GM21576 (cell line): ENCODE results near the gene NOTCH1.

ENCODE experiments used
- ATAC-seq: cut with Tn5 transposase; IDR thresholded peaks from one replicate; pipeline ENCODE4 v1.9.1; 2021; ENCODE audit warnings: mild to moderate bottlenecking, moderate library complexity; ENCODE audit not compliant: unreplicated experiment

The NOTCH1 gene

DNA sequence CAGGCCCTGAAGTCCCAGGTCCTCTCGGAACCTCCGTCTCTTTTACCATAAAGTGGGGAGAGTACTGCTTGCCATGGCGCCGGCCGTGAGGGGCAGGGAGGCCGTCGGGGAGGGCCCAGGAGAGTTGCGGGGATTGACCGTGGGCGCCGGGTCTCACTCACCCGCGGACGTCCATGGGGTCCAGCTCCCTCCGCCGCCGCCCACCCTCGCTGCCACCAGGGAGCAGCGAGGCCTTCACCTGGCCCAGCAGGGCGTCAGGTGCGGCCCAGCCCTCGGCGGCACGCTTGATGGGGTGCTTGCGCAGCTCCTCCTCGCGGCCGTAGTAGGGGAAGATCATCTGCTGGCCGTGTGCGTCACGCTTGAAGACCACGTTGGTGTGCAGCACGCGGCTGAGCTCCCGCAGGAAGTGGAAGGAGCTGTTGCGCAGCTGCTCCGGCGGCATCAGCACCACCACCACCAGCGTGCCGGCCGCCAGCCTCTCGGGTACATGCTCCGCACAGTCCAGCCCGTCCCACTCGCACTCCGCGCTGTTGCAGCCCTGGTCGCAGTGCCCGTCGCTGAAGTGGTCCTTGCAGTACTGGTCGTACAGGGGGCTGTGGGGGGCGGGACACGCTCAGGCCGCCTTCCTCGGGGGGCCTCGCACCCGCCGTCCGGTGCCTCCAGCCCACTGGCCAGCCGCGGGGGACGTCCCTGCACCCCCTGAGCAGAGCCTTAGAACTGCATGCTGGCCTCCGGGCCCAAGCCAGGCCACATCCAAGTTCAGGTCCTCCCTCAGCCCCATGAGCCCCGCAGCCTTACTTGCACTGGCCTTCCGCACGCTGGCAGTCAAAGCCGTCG, 41.1 kb downstream of the NOTCH1 start:
- no peak for ATAC-seq

DNA sequence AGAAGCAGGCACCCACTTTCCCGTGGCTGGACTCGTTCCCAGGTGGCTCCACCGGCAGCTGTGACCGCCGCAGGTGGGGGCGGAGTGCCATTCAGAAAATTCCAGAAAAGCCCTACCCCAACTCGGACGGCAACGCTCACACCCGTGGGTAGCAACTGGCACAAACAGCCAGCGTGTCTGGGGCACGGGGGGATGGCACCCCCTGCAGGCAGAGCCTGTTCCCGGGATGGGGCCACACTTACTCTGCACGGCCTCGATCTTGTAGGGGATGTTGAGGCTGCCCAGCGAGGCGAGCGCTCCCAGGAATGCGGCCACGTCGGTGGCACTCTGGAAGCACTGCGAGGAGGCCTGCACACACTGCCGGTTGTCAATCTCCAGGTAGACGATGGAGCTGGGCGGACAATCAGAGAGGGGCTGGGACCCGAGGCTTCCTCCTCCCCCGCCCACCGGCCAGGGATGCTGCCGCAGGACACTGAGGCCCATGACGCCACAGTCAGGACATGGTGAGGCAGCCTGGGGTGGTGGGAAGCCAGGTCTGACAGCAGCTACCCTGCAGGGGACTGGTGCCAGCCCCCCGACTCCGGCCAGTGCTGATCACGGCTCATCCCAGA, 42.8 kb downstream of the NOTCH1 start:
- ATAC-seq, result no peak

- ATAC-seq, result no peak
Observed at GRCh38 chr9:136502196-136502595, 43.7 kb downstream of the NOTCH1 start.

- ATAC-seq, result no peak
Observed at GRCh38 chr9:136501686-136502085, 44.2 kb downstream of the NOTCH1 start.

GRCh38 chr9:136499935-136500910, 45.6 kb downstream of the NOTCH1 start:
- no peak for ATAC-seq

- ATAC-seq, result no peak
Observed at GRCh38 chr9:136499071-136499934, 46.5 kb downstream of the NOTCH1 start.

- ATAC-seq, result no peak
Observed at GRCh38 chr9:136497916-136498695, 47.7 kb downstream of the NOTCH1 start.

GRCh38 chr9:136496801-136497620, 48.8 kb downstream of the NOTCH1 start:
- no peak for ATAC-seq

GRCh38 chr9:136496181-136496580, 49.7 kb downstream of the NOTCH1 start:
- ATAC-seq, result no peak

DNA sequence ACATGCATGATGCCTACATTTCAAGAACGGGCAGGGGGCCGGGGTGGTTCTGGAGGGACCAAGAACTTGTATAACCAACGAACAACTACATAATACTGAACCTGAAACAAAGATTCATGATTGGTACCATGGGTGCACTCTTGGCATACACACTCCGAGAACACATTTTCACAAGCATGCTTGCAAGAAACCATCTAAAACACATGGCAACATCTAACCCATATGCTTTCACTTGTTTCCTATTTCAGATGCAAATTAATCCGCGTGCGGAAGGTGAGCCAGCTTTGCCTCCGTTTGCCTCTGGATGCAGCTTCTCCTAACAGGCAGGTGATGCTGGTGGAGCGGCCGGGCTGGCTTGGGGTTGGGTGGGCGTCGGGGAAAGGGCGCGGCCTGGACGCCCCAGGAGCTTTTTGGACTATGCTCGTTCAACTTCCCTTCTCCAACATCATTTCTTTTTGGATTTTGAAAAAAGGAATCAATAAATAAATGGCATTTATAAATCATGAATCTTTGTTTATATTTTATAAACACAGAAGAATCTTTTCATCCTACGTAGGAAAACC, 50.5 kb downstream of the NOTCH1 start:
- ATAC-seq, result no peak

- no peak for ATAC-seq
Observed at GRCh38 chr9:136494531-136495215, 51.2 kb downstream of the NOTCH1 start.

DNA sequence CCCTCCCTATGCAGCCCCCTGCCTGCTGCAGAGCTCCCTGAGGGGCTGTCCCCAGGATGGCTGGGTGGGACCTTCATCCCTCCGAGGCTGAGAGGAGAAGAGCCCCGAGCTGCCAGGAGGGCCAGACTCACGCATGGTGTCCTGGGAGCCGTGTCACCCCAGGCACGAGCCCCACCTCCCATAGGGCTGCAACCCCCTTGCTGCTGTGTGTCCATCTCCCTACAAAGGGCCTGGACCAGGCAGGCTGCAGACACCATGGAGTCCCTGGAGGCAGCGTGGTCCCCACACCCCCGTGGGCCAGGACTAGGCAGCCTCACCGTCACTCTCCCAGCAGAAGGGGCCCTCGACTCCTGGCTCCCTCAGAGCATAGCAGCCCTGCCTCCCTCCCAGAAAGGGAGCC, 51.8 kb downstream of the NOTCH1 start:
- ATAC-seq, result no peak

GRCh38 chr9:136493567-136493971, 52.3 kb downstream of the NOTCH1 start:
- no peak for ATAC-seq

DNA sequence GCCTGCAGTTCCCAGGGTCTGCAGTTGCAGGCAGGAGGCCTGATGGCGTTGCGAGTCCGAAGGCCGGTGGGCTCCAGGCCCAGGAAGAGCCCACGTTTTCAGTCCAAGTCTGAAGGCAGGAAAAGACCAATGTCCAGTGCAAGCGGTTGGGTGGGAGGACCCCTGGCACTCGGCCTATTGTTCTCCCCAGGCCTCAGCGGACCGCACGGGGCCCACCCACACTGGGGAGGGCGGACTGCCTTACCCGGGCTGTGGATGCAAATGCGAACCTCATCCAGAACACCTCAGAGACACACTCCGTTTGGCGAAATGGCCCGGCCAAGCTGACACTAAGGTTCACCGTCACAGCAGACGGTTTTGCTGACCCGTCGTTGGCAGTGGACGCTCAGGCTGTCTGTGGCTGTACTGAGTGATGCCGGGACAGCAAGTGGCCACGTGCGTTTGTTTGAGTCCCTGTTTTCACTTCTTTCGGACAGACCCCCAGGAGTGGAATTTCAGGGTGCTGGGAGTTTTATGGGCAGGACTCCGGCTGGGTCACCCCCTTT, 52.8 kb downstream of the NOTCH1 start:
- no peak for ATAC-seq

DNA sequence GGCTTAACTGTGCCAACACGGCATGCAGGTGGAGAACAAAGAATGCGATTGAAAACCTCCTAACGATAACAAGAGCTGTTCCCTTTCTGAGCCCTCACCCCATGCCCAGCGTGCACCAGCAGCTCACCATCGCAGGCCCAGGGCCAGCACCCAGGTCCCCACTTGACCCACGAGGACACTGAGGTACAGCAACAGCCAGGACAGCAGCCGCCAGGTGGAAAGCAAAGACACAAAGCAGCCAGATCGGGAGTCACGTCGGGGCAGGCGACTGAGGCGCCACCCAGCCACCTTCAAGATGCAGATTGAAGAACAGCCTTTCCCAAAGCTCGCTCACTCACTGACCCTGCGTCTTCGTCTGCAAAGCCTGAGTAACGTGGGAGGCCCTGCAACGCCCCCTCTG, 56.1 kb downstream of the NOTCH1 start:
- ATAC-seq, result no peak

GRCh38 chr9:136488247-136489214, 57.3 kb downstream of the NOTCH1 start:
- ATAC-seq, result no peak
